AG04449 (cell line): ENCODE results near the gene PPM1H.

Experiments used
- CTCF ChIA-PET: fragments of 350-600 bp; formaldehyde crosslinking; extraction: SDS; loops from one replicate; lab custom pipeline; 2021; ENCODE audit warnings: antibody characterized with exemption; lab: Yijun Ruan, JAX
- POLR2A ChIA-PET: fragments of 400-600, 350-600 bp; formaldehyde crosslinking; extraction: SDS; loops from one replicate; lab custom pipeline; 2020; ENCODE audit warnings: antibody characterized with exemption, inconsistent platforms; lab: Yijun Ruan, JAX
- DNase-seq: peaks from one replicate; pipeline ENCODE4 v3.0.0-alpha.2; 2010; ENCODE audit warnings: low read depth, low spot score
- H3K4me3 ChIP-seq: 2 replicates; pipeline ENCODE4 v1.5.1; 2011; ENCODE audit warnings: low read depth, mild to moderate bottlenecking, control low read depth, low read length
- CTCF ChIP-seq: IDR thresholded peaks from one replicate; pipeline ENCODE4 v1.5.1; 2011; ENCODE audit warnings: mild to moderate bottlenecking, moderate library complexity, low read length, control low read depth, inconsistent platforms; ENCODE audit not compliant: insufficient read depth; ENCODE audit errors: missing control alignments

Gene PPM1H

DNA sequence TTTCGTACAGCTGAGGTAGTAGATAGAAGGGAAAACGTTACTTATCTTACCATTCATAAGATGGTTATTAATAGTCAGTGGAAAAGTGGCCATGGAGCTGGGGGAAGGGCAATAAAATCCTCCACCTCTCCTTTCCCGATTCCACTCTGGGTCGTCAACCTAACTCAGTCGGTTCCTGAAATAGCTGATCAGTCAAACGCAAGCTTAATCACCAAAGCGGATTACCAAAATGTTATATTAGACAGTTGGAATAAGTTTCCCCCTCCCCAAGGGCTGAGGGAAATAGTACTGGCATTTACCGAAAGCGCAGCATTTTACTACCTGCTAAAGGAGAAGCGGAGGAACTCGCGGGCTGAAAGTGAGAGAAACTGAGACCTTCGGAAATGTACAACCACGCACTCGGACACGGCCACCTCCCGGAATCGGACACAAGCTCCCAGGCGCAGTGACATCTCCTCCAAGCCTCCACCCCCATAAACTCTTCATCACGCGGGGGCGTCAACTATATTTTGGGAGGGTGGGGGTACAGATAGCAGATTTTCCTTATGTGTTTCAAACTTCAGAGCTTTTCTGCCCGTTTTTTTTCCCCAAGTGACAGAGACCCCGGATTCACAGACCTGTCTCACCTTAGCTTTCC, 1.2 kb downstream of the PPM1H start:
- ChIA-PET POLR2A (interaction anchor here (0.6 to 1.0 kb wide), 4 partner anchors 11 to 135 kb away, joined by 3 to 5 read pairs (median 4); no protein-coding TSS in a partner anchor), CTCF (interaction anchor here (1.0 to 5.5 kb wide), 9 partner anchors 8 to 140 kb away, joined by 3 to 38 read pairs (median 5); no protein-coding TSS in a partner anchor)
- peak overlapping the region; percentile 71 for H3K4me3 ChIP-seq
- TF ChIP-seq CTCF: no peak
- DNase-seq: no peak

- TF ChIP-seq CTCF: no peak
- DNase-seq: no peak
- peak overlapping the region; percentile 71 for H3K4me3 ChIP-seq
- ChIA-PET POLR2A (interaction anchor here (0.8 to 1.0 kb wide), 2 partner anchors 11 to 115 kb away, joined by 3 to 5 read pairs; no protein-coding TSS in a partner anchor), CTCF (interaction anchor here (1.6 to 5.5 kb wide), 6 partner anchors 13 to 139 kb away, joined by 5 to 38 read pairs (median 10); no protein-coding TSS in a partner anchor)
Measured at GRCh38 chr12:62933220-62933601, 1.7 kb downstream of the PPM1H start.

DNA sequence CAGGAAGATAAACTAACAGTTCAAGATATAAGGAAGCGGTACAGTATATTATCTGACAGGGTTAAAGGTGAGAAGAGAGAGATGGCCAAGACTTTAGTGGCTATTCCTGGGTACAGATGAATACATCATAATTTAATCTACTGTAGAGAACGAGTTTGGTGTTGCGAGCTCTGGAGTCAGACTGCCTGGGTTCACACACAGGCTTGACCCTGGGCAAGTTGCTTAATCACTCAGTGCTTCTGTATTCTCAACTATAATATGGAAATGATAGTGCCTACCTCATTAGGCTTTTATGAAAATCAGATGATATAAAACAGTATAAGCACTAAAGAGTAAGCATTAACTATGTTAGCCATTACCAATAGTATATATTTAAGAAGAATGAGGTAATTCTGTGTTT, 3.5 kb downstream of the PPM1H start:
- no peak for TF ChIP-seq CTCF
- CTCF ChIA-PET: interaction anchor here (1.4 kb wide), 1 partner anchor 138 kb away, joined by 5 read pairs; no protein-coding TSS in a partner anchor
- DNase-seq: no peak
- no peak overlapping the region for H3K4me3 ChIP-seq
- POLR2A ChIA-PET: no interaction called here

GRCh38 chr12:62930546-62931425, 4.2 kb downstream of the PPM1H start:
- no peak for TF ChIP-seq CTCF
- ChIA-PET CTCF (interaction anchor here (1.4 kb wide), 1 partner anchor 138 kb away, joined by 5 read pairs; no protein-coding TSS in a partner anchor), POLR2A (no interaction called here)
- DNase-seq: no peak
- H3K4me3 ChIP-seq: no peak overlapping the region

- no peak for DNase-seq
- ChIA-PET POLR2A (no interaction called here), CTCF (interaction anchor here (1.8 kb wide), 1 partner anchor 140 kb away, joined by 7 read pairs; no protein-coding TSS in a partner anchor)
- no peak overlapping the region for H3K4me3 ChIP-seq
- TF ChIP-seq CTCF: no peak
Measured at GRCh38 chr12:62928632-62929031, 6.3 kb downstream of the PPM1H start.
